Activated naive CD8-positive, alpha-beta T cell treated with anti-CD3 and anti-CD28 coated beads, Interleukin-2, amount 50 U/mL, for 16 hours (primary cell): ENCODE measurements around the gene VAPB.

ENCODE experiments used
- DNase-seq: peaks from one replicate; pipeline ENCODE4 v3.0.0-alpha.2; 2020; ENCODE audit warnings: low read depth, low spot score

VAPB gene

DNA sequence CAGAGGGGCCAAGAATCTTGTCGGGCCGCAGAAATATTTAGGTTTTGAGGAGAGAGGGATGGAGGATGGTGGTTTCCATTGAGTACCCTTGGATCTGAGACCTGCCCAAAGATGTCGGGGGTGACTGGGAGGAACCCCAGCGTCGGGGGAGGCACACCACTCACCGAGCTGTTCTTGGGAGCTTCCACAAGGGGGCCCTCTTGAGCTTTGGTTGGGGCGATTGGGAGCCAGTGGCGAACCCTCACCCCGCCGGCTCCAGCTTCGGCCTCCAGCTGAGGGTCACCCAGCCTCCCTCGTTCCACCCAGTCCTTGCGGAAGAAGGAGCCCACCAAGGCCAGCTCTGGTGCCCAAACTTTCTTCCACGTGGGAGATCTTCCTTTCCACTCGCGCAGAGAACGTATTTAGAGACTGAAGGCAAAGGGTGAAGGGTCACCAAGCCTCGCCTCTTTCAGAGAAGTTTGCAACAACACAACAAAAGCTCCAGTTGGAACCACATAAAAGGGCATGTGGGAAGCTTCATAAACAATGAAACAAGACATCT, 92.5 kb downstream of the VAPB start:
- DNase-seq, result peak; percentile 65

GRCh38 chr20:58482416-58482815, 93.4 kb downstream of the VAPB start:
- no peak for DNase-seq

DNA sequence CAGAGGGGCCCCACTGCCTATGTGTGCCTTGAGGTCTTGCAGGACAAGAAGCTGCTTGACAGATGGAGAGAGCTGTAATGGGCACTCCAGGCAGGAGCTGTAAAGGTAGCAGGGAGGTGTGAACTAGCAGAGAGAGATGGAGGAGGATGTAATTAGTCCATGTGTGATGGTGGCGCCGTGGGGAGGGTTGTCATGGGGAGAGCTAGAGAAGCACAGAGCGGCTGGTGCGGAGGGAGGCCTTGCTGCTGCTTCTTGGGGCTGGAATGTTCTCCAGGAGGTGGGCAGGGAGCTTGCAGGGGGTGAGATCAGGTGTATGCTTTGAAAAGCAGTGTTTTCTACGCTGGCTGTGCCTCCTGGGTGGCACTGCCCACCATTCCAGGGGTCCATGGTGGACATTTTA, 94.0 kb downstream of the VAPB start:
- no peak for DNase-seq

GRCh38 chr20:58483470-58483869, 94.4 kb downstream of the VAPB start:
- DNase-seq, result no peak

DNA sequence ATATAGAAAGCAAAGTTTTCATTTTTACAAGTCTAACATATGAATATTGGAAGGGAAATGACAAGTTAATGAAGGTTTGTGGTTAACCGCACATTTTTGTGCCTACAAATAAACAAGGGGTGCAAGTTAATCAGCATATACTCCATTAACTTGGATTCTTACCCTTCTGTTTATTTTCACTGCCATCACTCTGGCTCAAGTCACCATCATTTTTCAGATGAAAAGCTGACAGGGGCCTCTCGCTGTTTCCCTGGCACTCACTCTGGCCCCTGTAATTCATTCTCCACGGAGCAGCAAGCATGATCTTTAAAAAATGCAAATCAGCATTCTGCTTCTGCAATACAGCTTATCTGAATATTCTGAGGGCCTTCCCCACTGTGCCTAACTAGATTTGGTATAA, 96.4 kb downstream of the VAPB start:
- no peak for DNase-seq

- no peak for DNase-seq
These were observed 97.2 kb downstream of the VAPB start for GRCh38 chr20:58486207-58486606.

GRCh38 chr20:58492074-58492718, 103.2 kb downstream of the VAPB start:
- no peak for DNase-seq

DNA sequence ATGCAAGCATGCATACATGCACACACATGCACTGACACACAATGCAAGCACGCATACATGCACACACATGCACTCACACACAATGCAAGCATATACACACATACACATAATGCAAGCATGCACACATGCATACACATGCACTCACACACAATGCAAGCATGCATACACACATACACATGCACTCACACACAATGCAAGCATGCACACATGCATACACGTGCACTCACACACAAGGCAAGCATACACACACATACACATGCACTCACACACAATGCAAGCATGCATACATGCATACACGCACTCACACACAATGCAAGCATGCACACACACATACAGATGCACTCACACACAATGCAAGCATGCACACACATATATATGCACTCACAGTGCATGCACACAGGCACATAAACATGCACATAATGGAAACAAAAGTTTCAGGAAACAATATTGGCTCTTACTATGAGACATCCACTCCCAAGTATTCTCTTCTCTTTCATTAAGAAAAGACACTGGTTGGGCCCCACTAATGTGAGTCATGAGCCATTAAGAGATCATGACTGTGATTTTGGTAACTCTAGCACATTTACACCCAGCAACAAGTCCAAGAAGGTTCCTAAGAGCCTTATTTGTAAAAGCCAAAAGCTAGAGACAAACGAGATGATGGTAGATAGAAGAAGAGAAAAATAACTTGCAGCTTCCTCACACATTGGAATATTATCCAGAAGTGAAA, 103.9 kb downstream of the VAPB start:
- DNase-seq, result no peak

DNA sequence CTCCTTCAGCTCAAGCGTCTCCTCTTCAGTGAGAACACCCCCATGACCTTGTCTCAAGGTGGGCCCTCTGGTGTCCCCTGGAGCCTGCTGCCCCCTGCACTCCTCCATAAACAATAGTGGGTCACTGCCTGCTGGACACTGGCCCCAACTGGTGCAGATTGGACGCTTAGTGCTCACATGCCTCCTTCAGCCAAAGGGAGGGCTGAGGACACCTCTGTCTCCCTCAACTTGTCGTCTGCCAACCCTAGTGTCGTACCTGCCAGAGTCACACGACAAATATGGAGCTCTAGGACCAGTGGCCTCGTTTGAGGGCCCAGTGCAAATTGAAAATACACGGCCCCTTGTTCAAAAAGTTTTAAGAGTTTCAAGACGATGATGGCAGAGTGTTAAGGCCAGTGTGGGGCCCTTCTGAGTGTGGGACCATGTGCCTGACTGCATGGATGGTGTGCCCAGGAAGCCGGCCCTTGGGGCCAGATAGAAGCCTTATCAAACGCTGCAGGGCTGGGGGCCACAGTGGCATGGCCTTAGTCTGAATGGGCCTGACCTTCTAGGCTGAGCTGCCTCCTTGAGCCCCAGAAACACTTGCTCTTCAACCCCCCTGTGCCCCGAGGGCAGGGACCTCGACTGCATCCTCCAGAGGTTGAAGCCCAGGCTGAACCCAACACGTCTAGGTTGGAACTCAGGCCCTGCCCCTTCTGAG, 106.0 kb downstream of the VAPB start:
- no peak for DNase-seq

GRCh38 chr20:58495623-58496428, 106.8 kb downstream of the VAPB start:
- DNase-seq, result no peak

DNA sequence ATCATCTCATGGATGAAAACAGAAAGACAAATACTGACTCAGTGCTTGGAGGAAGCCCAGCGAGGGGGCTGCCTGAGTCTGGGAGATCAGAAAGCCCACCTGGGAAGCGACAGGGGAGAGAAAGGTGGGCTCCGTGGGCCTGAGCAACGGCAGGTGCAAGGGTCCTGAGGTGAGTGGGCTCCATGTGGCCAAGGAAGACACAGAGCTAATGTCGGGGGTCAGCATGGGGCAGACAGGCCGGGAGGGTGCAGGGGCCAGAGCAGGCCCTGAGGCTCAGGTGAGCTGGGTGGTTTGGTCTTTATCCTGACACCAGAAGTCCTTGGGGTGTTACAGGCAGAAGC, 107.4 kb downstream of the VAPB start:
- DNase-seq, result no peak

DNA sequence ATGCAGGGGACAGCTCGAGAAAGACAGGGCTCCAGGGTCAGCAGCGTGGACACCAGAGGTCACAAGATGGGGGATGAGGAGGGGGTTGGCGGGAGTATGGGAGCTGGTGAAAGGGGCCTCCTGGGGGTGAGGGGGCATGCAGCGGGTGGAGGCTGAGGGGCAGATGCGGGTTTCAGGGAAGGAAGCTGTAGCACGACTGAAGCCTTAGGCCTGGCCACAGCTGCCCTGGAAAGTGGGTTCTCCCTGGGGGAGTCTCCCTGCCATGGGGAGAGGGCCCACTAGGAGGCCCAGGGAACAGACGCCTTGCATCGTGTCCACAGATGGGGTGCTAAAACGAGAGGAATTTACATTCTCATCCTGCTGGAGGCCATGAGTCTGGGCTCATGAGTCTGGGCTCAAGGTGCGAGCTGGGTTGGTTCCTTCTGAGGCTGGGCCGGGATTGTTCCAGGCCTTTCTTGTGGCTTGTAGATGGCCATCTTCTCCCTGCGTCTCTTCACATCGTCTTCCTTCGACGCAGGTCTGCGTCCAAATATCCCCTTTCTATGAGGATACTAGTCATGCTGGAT, 108.1 kb downstream of the VAPB start:
- DNase-seq, result no peak

- DNase-seq, result no peak
These were observed 108.9 kb downstream of the VAPB start for GRCh38 chr20:58497724-58498469.

DNA sequence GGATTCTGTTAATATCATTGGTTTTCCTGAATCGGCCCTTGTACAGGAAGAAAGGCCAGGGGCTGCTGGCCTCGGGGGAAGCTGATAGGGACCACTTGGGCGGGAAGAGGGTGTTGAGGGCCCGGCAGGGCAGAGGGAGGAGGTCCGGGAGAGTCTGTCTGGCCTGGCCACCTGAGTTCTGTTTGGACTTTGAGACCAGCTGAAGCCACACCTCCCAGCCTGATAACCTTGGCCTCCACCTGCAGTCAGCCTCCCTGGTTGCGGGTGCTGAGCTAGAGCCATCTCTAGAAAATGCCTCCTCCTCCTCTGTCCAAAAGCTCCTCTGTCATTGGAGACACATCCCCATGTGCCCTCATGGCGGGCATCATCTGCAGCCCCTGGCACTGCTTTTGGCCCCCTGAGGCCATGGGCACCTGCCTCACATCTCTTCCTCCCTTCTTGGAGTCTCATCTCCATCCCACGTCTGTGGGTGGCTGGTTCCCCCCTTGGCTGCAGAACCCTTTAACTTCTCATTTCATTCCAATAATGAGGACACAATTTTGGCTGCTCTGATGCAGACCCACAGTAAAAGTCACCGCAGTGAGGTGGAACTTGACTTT, 109.5 kb downstream of the VAPB start:
- no peak for DNase-seq

DNA sequence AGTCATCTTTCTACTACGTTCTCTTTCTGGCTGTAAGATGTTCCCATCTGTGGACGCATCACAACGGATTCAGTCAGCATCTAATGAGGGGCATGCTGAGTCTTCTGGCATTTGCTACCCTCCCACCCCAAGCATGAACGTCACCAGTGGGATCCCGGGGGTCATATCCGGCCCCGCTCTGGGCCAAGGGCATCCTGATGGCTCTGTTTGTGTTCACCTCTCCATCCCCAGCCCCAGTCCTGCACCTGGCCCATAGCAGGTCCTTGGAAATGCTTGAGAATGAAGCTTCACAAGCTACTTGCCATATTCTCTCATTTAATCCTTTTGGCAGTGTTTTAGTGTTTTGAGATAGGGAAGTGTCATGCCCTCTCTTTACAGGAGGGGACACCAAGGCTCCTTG, 111.2 kb downstream of the VAPB start:
- no peak for DNase-seq
